ENCODE measurements around the gene BCKDHA. TPM values are rescaled to one million over a fixed set of nuclear protein-coding genes. Genes with fewer than 3 reads are reported as not detected.
"Not testable (repeated sequence)": the region's sequence is repeated elsewhere in the genome, so short reads cannot be mapped to it uniquely, and the experiment has no call there.

The BCKDHA gene
- total RNA-seq, 1 experiment from 2014 or later, result 32.6 TPM

DNA sequence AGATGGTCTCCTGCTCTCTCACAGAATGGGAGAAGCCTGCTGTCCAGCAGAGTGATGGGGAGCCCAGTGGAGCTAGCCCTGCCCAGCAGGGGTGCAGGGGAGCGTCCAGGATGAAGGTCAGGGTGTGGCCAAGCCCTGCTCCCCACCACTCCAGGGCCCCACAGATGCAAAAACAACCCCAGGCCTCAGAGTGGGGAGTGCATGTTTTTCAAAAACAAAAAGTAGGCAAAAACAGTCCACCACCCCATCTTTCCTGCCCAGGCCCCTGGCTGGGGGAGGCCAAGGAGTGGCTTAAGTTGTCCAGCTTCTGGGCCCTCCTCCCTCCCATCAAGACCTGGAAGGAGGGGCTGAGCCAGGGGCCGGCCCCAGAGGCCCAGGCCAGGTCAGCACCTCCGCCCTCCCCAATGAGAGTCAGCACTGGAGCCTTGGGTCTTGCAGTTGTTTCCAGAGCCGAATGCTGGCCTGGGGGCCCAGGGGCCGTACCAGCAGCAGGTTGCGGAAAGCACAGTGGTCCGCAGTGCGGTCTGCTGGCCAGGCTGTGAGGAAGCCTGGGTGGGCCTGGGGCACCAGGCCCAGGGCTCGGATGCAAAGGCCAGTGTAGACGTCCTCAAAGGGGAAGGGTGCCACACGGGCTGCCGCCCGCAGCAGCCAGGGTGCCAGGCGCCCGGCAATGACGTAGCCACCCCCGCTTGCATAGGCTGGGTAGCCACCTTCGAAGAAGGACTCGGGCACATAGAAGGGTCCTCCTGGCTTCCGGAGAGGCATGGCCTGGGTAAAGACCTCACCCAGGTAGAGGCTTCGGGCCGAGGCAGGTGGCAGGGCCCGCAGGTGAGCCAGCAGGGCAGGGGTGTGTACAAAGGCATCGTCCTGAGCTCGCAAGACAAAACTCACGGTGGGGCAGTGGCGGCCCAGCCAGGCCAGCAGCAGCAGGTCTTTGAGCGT is 27.8 kb downstream of the BCKDHA start:
- DNase-seq (ENCODE audit: low spot score), result no peak

DNA sequence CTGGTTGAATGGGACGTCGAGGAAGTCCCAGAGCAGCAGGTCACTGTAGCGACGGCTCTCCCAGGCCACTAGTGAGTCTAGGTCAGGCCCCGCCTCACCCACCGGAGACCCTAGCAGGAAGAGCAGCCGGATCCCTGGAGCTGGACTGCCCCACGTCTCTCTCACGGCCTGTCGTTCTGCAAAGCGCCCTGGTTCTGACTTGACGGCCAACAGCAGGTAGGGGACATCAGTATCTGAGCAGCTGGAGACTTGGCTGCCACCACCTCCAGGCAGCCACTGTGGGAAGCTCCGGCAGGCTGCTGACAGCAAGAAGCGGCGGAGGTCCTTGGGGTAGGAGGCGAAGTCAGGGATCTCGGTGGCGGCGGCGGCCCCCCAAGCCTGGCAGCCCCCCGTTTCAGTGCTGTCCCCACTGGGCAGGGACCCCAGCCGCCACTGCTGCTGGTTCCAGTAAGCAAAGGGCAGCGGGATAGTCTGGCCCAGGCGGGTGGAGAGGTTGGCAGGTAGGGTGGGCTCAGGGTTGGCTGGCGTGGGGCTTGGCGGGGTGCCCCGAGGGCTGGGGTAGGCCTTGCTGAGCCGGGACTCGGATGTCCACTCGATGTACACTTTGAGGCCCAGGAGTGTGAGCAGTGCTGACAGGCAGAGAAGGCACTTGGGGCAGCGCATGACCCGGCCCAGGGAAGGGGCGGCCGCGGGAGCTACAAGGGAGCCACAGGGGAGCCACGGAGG is 28.7 kb downstream of the BCKDHA start:
- DNase-seq (ENCODE audit: low spot score), result no peak

DNA sequence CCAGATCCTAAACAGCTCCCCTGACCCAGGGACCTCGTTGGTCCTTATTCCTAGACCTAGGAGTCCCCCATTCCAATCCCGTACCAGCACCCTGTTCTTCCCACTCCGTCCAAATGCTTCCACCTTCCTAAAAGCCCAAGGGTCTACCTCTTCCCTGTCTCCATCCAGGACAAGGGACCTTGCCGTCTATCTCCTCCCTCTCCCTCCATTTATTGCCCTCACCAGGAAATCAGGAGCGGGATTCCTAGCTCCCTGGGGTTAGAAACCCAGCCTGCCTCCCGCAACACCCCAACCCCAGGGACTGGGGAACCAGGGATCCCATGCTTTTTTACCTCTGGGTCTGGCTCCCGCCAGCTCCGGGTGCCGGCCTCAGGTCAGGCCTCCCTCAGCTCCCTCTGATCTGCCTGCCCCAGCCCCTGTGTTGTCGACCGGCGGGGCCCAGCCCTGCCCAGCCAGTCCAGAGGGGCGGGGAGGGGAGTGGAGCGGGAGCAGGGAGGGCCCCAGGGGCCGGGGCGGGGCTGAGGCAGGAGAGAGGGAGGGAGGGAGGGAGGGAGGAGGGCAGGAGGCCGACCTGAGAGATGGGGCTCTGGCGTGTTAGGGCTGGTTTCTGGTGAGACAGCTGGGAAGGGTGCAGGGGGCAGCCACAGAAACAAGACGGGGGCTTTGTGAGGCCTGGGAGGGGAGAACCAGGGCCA is 29.5 kb downstream of the BCKDHA start, which contains the start of gene B3GNT8:
TSS of gene B3GNT8 (minus strand) at position 423 of the 695 bp plus-strand sequence. CDS start 596 bp downstream, outside the sequence.
- no peak for DNase-seq (ENCODE audit: low spot score)

DNA sequence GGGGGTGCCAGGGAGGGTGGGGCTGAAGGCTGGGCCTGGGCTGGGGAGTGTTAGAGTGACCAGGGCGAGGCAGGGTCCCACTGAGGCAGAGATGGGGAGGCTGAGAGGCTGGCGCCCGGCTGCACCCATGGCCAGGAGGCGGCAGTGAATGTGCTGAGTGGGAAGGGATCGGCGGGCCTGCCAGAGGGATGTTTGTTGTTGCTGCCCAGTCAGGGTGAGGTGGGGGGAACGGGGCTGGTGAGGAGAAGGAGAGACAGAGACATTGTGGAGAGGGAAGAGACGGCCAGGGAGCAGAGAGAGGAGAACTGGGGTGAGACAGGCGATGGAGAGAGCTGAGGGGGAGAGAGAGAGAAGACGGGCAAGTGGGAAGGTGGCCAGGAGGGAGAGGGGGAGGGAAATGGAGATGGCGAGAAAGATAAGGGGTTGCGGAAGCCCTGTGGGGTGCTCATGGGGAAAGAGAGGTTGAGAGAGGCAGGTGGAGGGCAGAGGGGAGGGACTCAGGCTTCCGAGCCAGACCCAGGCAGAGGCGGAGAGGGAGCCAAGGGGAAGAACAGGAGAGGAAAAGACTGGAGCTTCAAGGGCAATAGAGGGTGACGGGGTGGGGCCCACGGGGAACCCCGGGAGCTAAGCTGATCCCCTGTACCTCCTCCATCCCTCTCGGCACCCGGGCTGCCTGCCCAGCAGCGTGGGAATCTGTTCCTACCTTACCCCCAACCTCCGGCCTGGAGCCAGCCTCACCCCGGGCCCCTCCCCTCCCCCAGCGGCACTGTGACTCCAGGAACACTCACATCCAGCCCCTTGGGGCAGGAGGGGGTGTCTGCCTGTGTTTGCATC is 30.2 kb downstream of the BCKDHA start:
- no peak for DNase-seq (ENCODE audit: low spot score)

DNA sequence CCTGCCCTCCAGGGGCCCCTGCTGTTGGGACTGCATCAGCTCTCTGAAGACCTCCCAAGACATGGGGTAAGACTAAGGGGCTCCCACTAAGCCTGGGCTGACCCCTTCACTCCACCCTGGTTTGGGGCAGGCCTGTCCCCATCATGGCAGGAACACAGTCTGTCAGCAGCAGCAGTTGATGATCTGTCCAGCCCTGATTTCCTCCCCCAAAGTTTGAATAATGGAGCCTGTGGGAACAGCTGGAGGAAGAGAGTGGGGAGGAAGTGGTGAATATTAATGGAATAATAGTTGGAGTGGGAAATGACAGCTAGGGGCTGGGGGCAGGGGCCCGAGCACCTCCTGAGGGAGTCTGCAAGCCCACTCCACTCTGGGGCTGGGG is 30.9 kb downstream of the BCKDHA start:
- DNase-seq (ENCODE audit: low spot score), result no peak

DNA sequence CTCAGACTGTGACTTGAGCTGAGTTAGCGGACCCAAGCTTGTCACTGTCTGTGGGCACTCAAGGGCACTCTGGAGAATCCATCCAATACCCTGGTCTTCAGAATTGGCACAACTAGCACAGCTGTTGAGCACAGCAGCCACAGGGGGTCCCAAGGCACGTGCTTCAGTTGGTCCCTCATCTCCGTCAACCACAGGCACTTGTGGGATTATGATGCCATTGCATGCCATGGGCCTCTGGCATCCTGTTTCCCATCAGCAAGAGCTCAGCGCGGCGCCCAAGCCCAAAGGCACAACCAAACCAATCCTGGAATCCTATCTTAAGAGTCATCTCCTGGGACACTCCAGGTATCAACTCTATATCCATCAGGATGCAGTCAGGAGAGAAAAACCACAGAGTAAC is 33.3 kb downstream of the BCKDHA start:
- DNase-seq (ENCODE audit: low spot score), result no peak

DNA sequence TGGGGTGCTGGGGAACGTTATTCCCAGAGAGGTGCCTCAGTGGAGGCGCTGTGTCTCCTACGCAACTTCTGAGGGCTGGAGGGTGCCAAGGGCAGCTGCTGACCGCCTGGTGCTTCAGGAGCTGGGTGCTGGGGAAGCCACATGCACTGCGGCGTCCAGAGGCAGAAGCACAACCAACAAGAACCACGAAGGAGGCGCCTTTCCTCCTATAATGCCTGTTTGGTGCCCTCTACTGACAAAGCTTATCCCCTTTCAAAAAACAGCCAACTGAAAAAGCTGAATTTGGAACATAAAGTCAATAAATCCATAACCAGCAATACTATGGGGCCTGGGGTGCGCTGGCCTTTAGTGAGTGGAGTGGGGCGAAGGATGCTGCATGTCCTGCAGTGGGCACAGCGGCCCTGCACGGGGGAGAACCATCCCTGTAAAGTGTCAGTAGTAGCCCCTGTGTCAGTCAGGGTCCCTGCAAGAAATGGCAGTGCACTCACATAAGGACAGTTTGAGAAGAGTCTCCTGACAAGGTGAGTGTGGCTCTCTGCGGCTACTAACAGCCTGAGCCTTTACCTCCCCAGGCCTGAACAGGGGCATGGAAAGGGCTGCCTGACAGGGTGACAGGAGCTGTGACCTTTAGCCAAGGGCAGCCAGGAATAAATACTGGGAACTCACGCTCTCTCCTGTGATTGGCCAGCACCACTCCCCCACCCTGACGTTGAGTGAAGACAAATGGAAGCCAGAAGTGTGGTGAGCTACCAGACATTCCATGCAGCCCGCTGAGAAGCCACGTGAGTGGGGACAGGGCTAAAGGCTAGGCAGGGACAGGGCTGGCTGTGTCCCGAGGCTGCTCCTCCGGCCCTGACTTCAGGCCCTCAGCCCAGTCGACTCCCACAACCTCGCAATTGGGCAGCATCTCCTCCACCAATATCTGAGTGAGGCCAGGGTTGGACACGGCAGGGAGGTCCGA is 34.1 kb downstream of the BCKDHA start:
- no peak for DNase-seq (ENCODE audit: low spot score)

DNA sequence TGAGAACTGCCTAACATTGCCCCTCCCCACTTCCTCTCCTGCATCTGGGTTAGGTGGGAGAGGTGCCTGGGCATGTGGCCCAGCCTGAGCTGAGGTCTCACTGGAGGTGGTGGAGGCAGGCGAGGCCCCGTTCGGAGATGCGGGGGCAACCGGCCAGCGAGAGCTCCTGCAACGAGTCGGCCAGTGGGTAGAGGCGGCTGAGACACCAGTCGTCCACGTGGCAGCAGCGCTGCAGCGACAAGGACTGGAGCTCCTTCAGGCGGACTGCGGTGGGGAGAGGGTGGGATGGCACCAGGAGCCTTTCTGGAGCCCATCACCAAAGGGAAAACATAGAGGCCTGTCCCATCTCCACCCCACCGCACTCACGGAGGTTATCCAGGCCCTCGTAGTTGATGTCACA is 35.6 kb downstream of the BCKDHA start:
- DNase-seq (ENCODE audit: low spot score), result no peak

DNA sequence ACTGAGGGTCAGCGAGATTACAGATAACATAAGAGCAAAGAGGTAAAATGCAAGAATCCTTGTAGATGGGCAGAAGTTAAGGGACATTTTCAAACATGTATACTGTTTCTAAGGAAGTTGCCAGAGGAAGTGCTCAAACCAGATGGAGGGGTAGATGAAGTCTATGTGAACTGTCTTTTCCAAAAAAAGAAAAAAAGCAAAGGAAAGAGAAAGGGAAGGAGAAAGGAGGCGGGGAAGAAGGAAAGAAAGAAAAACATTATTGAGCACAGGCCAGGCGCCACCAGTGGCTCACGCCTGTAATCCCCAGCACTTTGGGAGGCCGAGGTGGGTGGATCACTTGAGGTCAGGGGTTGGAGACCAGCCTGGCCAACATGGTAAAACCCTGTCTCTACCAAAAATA is 36.8 kb downstream of the BCKDHA start:
- no peak for DNase-seq (ENCODE audit: low spot score)

DNA sequence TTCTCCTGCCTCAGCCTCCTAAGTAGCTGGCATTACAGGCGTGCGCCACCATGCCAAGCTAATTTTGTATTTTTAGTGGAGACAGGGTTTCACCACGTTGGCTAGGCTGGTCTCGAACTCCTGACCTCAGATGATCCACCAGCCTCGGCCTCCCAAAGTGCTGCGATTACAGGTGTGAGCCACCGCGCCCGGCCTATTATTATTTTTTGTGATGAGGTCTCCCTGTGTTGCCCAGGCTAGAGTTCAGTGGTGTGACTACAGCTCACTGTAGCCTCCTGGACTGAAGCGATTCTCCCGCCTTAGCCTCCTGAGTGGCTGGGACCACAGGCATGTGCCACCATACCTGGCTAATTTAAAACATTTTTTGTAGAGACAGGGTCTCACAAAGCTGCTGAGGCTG is 37.8 kb downstream of the BCKDHA start:
- not testable (repeated sequence) for DNase-seq (ENCODE audit: low spot score)

DNA sequence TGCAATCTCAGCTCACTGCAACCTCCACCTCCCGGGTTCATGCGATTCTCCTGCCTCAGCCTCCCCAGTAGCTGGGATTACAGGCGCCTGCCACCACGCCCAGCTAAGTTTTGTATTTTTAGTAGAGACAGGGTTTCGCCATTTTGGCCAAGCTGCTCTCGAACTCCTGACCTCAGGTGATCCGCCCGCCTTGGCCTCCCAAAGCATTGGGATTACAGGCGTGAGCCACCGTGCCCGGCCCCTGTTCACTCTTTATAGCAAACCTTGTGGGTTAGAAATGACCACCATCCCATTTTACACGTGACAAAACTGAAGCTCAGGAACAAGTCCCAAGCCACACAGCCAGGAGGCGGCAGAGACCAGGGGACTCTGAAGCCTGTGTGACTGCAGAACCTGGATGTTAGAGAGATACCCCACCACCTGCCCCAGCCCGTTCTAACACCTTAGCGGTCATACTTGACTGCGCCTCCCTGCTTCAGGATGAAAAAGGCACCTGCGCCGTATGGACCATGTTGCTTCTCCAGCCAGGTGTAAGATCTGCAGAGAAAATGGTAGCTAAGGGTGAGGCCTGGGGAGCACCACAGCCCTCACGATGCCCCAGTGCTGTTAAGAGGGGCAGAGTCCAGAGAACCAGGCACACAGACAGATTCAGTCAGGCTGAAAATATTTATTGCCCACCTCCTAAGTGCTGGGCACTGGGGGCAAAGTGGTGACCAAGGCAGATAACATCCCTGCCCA is 38.5 kb downstream of the BCKDHA start:
- DNase-seq (ENCODE audit: low spot score), result no peak

DNA sequence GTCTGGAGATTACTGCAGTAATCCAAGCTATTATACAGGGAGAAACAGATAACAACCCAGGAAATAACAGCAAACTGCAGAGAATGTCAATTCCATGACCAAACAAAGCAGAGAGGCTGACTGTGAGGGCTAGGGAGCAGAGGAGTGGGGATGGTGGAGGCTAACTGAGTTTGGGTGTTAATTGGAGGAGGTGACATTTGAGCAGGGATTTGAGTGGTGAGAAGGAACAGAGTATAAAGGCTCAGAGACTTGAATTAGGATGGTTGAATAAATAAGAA is 39.0 kb downstream of the BCKDHA start:
- DNase-seq (ENCODE audit: low spot score), result no peak

DNA sequence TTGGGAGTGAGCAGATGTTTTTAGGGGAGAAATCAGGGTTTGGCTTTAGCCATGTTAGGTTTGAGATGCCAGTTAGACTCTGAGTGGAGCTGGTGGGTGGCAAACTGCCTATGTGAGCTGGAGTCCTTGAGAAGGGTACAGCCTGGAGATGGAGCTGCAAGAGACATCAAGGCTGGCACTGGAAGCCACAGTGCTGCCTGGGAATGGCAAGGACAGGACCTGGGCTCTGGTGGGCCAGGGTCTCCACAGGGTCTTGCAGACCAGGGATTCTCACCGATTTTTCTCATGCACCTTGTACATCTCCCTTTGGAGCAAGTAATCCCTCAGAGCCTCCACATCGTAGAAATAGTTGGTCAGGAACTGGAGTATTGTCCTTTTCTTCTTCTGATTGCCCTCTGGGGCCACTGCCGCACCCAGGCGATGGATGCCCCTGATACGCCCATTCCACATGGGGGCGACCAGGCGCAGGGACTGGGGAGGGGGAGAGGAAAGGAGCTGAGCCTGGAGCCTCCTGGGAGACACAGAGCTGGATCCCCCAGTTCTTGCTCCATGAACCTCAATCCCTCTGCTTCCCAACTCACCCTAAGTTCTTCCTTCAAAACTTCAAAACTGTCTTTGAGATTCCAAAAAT is 40.4 kb downstream of the BCKDHA start:
- no peak for DNase-seq (ENCODE audit: low spot score)

DNA sequence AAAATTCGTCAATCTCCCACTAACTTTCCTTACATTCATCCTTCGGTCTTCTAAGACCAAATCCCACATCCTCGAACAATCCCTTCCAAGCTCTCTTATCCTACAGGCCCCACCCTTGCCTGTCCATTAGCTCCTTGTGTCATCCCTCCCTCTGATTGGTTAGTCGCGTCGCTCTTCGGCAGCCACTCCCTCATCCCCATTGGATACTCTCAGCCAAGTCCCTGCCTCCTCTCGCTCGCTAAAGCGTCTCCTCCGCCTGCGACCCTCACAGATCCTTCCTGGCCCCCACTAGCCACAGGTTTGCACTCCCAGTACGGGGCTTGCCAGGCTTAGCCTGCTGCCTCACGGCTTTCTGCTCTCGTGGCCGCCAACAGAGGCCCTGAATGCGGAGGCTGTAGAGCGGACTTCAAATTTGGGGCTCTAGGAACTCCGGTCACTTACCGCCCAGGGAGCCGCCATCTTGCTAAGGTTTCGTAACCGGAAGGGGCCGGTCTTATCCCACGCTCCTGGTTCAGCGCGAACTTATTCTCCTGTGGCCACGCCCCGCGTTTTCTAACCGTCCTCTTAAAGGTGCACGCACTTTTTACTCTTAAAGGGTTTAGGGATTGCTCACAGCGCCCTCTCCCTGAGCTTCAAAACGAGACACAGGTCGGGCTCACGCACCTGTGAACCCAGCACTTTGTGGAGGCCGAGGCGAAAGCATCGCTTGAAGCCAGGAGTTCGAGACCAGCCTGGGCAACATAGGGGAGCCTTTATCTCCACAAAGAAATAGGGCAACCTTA is 42.0 kb downstream of the BCKDHA start, which contains the start of gene DMAC2:
TSS of gene DMAC2 (minus strand) at position 472 of the 782 bp plus-strand sequence. CDS start at position 459, 13 bp downstream.
- DNase-seq (ENCODE audit: low spot score), result peak; percentile 98

DNA sequence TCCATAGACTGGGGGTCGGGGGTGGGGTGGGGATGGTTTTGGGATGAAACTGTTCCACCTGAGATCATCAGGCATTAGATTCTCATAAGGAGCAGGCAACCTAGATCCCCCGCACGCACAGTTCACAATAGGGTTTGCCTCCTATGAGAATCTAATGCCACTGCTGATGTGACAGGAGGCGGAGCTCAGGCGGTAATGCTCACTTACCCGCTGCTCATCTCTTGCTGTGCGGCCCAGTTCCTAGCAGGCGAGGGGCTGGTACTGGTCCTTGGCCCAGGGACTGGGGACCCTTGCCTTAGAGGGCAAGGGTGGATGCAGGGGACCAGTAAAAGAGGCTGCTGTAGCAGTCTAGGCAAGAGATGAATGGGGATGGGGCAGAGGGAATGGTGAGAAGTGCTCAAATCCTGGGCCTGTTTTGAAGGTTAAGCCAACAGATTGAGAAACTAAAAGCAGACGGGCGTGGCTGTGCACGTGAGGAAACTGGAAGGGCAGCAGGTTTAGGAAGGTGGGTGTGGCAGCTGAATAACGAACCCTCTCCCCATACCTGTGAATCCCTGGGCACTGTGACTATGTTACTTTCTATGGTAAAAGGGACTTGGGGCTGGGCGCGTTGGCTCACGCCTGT is 43.8 kb downstream of the BCKDHA start:
- DNase-seq (ENCODE audit: low spot score), result no peak

DNA sequence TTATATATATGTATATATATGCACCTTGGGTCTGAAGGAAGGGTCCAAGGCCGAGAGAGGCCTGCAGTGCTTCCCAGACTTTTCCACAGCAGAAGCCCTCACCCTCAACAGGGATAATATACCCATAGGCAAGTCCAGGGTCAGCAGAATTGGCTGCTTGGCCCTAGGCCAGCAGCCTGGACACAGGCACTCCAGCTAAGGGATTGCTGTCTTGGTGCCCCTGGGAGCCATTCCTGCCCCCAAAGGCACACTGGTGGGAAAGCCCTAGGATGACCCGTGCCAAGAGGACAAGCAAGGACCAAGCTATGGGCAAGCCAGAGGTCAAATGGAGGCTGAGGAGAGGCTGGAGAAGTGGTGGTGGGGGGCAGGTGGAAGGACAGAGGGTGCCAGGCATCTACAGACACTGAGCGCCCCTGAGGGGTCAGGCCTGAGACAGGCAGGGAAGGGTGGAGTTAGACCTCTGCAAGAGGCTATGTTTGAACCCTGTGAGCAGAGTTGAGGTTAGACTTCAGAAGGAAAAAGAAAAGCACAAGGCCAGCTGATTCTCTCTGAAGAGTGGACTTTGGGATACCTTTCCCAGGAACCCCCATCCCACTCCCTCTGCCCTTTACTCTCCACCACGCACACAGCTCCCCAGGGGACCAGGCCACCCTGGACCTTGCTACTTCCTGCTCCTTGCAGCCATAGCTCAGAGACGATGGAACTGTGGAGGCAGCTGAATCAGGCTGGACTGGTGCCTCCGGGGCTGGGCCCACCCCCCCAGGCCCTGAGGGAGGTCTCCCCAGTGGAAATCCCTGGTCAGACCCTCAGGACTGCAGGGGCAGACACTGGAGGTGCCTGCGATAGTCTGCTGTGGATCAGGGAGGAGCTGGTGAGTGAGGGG is 45.1 kb downstream of the BCKDHA start, which contains the start of gene ERICH4:
TSS of gene ERICH4 (plus strand) at position 684 of the 883 bp plus-strand sequence. CDS start at position 698, 14 bp downstream.
- DNase-seq (ENCODE audit: low spot score), result no peak
